ENCODE data around the gene HCFC1R1. TPM values are rescaled to one million over a fixed set of nuclear protein-coding genes. Genes with fewer than 3 reads are reported as not detected.

The HCFC1R1 gene
- total RNA-seq, 1 experiment from 2014 or later, result 46.6 TPM

- no peaks in the 10 kb centered on the region for H3K36me3 ChIP-seq (ENCODE audit: insufficient read depth, low read length, poor library complexity, severe bottlenecking)
- H3K9me3 ChIP-seq (ENCODE audit: low read depth, low read length, poor library complexity, severe bottlenecking), result no peaks in the 10 kb centered on the region
- H3K4me1 ChIP-seq (ENCODE audit: insufficient read depth, low read length, poor library complexity, severe bottlenecking), result no peaks in the 10 kb centered on the region
- no peak overlapping the region for H3K27ac ChIP-seq (ENCODE audit: low read depth, low read length, poor library complexity, severe bottlenecking)
- TF ChIP-seq EZH2 (IDR thresholded peaks at IDR 0.05; ENCODE audit: borderline replicate concordance, low read depth, low read length, poor library complexity, severe bottlenecking) (no peak), CTCF (conservative IDR thresholded peaks at IDR 0.05; ENCODE audit: low read depth, low read length) (no peak)
- H3K4me3 ChIP-seq (ENCODE audit: low read depth, low read length, poor library complexity, severe bottlenecking), result no peak overlapping the region
- CTCF ChIA-PET, result no interaction called here
- no TSS peak for BruUV-seq (replicated peaks)
- intact Hi-C loops (cut with micrococcal nuclease; ENCODE audit: unreplicated experiment), result no loop called here
- DNase-seq (ENCODE audit: low spot score), result no peak
- H3K27me3 ChIP-seq (replicated peaks; ENCODE audit: insufficient read depth, low read depth, low read length, poor library complexity), result no peaks in the 10 kb centered on the region
- POLR2A ChIA-PET (ENCODE audit: low non-redundant PET), result no interaction called here
Measured at GRCh38 chr16:2986623-2987188, 37.0 kb downstream of the HCFC1R1 start.

- peaks cover 2% of the 10 kb centered on the region for H3K4me1 ChIP-seq (ENCODE audit: insufficient read depth, low read length, poor library complexity, severe bottlenecking)
- H3K4me3 ChIP-seq (ENCODE audit: low read depth, low read length, poor library complexity, severe bottlenecking), result no peak overlapping the region
- BruUV-seq (replicated peaks), result no TSS peak
- intact Hi-C loops (cut with micrococcal nuclease; ENCODE audit: unreplicated experiment), result no loop called here
- no peak overlapping the region for H3K27ac ChIP-seq (ENCODE audit: low read depth, low read length, poor library complexity, severe bottlenecking)
- no peaks in the 10 kb centered on the region for H3K27me3 ChIP-seq (replicated peaks; ENCODE audit: insufficient read depth, low read depth, low read length, poor library complexity)
- POLR2A ChIA-PET (ENCODE audit: low non-redundant PET), result no interaction called here
- no peaks in the 10 kb centered on the region for H3K9me3 ChIP-seq (ENCODE audit: low read depth, low read length, poor library complexity, severe bottlenecking)
- no peaks in the 10 kb centered on the region for H3K36me3 ChIP-seq (ENCODE audit: insufficient read depth, low read length, poor library complexity, severe bottlenecking)
- TF ChIP-seq EZH2 (IDR thresholded peaks at IDR 0.05; ENCODE audit: borderline replicate concordance, low read depth, low read length, poor library complexity, severe bottlenecking) (no peak), CTCF (conservative IDR thresholded peaks at IDR 0.05; ENCODE audit: low read depth, low read length) (no peak)
- CTCF ChIA-PET, result no interaction called here
- no peak for DNase-seq (ENCODE audit: low spot score)
Measured at GRCh38 chr16:2985893-2986355, 37.8 kb downstream of the HCFC1R1 start.

GRCh38 chr16:2985462-2985861 lies 38.3 kb downstream of the HCFC1R1 start:
- Histone ChIP-seq H3K36me3 (ENCODE audit: insufficient read depth, low read length, poor library complexity, severe bottlenecking) (no peaks in the 10 kb centered on the region), H3K9me3 (ENCODE audit: low read depth, low read length, poor library complexity, severe bottlenecking) (no peaks in the 10 kb centered on the region), H3K4me3 (ENCODE audit: low read depth, low read length, poor library complexity, severe bottlenecking) (no peak overlapping the region), H3K27me3 (replicated peaks; ENCODE audit: insufficient read depth, low read depth, low read length, poor library complexity) (no peaks in the 10 kb centered on the region), H3K4me1 (ENCODE audit: insufficient read depth, low read length, poor library complexity, severe bottlenecking) (peaks cover 4% of the 10 kb centered on the region), H3K27ac (ENCODE audit: low read depth, low read length, poor library complexity, severe bottlenecking) (no peak overlapping the region)
- no peak for DNase-seq (ENCODE audit: low spot score)
- no TSS peak for BruUV-seq (replicated peaks)
- no peak for TF ChIP-seq CTCF (conservative IDR thresholded peaks at IDR 0.05; ENCODE audit: low read depth, low read length)
- TF ChIP-seq EZH2 (IDR thresholded peaks at IDR 0.05; ENCODE audit: borderline replicate concordance, low read depth, low read length, poor library complexity, severe bottlenecking), result no peak
- intact Hi-C loops (cut with micrococcal nuclease; ENCODE audit: unreplicated experiment), result no loop called here
- ChIA-PET CTCF (no interaction called here), POLR2A (ENCODE audit: low non-redundant PET) (no interaction called here)

Measured in A673 (cell line).